Activated T-cell treated with anti-CD3 and anti-CD28 coated beads for 24 hours (primary cell): ENCODE data around the gene LRRC8E.

Experiments used
- DNase-seq: peaks from one replicate; pipeline ENCODE4 v3.0.0-alpha.2; 2020; ENCODE audit warnings: low read depth

LRRC8E gene

DNA sequence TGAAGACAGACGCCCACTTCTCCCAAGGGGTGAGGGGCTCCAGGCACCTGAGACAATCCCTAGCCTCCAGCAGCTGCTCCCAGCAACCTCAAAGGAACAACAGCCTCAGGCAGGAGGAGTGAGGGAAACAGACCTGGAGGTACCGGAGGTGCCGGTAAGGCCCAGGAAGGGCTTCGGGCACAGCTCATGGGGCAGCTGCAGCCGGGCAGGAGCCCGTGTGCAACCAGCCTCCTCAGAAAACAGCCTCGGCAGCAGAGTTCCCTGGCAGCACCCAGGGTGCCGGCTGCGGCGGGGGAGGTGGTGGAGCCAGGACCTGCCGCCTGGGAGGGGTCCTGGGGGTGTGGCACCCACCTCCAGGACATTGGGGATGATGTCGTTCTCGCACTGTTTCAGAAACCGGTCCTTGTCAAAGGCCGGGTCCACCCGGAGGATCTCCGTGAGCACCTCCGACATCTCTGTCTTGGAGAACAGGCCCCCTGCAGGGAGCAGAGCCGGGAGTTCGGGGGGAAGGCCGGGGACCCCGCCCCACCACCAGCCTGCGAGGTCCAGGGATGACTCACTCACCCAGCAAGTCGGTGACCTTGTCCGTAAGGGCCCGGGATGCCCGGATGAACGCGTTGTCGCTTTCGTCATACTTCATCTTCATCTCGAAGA is 44.1 kb downstream of the LRRC8E start:
- no peak for DNase-seq

GRCh38 chr19:7932930-7933300 is 44.6 kb downstream of the LRRC8E start:
- DNase-seq = no peak

GRCh38 chr19:7933411-7933810 is 45.1 kb downstream of the LRRC8E start:
- DNase-seq = no peak

DNA sequence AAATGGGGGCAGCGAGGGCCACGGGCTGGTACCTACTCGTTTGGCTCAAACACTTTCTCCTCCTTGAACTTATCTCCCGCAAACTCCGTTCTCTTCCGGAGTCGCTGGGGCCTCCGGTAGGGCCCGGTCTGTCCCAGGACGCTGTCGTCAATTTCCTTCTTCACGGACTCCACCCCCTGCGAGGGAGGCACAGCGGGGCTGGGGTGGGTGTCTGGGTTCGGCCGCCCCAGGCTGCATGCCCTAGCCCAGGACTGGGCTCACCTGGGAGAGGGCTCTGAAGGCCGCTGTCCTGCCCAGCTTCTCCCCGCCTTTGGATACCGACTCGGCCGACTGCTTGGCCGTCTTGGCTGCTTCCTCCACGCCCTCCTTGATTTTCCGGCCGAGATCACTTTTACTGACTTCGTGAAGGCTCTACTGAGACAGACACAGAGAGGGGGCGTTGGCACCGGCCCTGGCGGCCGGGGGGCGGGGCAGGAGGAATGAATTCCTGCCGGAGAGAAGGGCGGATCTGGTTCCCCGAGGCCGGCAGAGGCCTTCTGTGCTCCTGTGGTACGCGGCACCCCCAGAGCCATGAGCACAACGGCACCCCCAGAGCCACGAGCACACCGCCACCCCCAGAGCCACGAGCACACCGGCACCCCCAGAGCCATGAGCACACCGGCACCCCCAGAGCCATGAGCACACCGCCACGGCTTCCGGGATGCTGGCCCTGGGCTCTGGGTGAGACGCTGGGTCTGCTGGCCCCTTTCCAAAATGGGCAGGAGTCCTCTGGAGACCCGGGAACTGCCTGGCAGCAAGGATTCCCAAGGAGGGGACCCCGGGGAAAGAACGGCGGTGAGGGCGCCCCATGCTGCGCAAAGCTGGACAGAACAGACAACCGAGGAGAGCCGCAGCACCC is 45.8 kb downstream of the LRRC8E start:
- DNase-seq = no peak

GRCh38 chr19:7934766-7935165 is 46.5 kb downstream of the LRRC8E start:
- no peak for DNase-seq

DNA sequence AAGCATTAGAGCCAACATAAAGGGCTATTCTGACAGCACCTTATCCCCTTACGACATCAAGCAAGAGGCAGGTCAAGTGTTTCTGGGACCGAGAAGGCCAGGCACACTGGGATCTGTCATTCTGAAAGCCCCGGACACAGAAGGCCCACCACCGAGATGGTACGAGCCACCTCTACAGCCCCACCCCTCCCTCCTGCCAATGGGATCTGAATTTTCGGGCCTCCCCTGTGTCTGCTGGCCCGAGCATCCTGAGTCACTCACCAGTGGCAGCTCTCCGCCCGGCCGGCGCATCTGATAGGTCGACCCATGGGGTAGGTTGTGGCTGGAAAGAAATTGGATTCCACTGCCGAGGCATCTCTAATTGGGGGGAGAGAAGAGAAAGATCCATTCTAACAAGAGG is 52.5 kb downstream of the LRRC8E start:
- no peak for DNase-seq

DNA sequence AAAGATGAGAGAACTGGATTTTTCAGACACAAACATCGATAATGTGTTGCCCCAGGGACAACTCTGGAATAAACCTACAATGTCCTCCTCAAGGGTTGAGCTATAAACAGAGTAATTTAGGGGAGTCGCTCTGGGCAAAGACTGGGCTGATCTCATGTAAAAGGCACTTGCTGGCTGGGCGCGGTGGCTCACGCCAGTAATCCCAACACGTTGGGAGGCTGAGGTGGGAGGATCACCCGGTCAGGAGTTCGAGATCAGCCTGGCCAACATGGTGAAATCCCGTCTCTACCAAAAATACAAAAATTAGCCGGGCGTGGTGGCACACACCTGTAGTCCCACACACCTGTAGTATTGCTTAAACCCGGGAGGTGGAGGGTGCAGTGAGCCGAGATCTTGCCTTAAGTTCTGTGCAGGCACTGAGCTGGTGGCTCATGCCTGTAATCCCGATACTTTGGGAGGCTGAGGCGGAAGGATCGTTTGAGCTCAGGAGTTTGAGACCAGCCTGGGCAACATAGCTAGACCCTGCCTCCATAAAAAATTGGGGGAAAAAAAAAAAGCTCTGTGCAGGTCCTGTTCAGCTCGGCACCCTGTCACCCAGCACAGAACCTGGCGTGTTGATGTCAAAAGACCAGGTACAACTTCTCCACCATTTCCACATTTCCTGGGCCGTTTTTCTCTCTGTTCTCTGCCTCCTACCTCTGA is 53.7 kb downstream of the LRRC8E start:
- DNase-seq = no peak

- DNase-seq = no peak
These were observed 54.7 kb downstream of the LRRC8E start for GRCh38 chr19:7942981-7943443.

GRCh38 chr19:7943444-7944176 is 55.3 kb downstream of the LRRC8E start, which contains the start of gene TIMM44:
TSS of gene TIMM44 (minus strand) at chr19:7943666. CDS start at chr19:7943651, 15 bp downstream.
- DNase-seq = peak; percentile 98

DNA sequence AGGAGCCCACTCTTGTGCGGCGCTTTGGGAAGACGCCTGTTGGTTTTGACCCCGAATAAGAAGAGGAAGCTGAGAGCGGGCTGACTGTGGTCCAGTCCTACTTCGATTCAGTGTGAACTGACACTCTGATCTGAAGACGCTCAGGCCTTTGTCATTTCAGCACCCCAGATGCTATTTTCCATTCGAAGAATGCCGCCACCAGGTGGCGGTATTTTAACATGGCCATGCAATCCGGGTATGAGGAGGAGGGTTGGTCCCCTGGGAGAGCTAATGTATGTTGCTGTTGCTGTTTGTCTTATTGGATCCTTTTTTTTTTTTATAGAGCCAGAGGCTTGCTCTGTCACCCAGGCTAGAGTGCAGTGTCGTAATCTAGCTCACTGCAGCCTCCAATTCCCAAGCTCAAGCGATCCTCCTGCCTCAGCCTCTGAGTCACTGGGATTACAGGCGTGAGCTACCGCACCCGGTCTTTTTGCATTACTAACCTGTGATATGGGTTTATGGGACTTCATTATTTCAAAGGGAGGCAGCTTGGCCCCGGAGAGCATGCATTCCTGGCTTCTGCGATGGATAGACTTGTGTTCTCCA is 56.0 kb downstream of the LRRC8E start:
- DNase-seq = peak; percentile 83

- no peak for DNase-seq
These were observed 59.6 kb downstream of the LRRC8E start for GRCh38 chr19:7947939-7948338.
